Mesothelial cell of epicardium (in vitro differentiated cells): Measurements from ENCODE around the gene MESP2. TPM values are rescaled to one million over a fixed set of nuclear protein-coding genes. Genes with fewer than 3 reads are reported as not detected.
A peak's percentile ranks its signal among the peaks of the same experiment; 100 is the strongest.

Source experiments
- DNase-seq, 2 experiments: peaks; one replicate each; pipeline ENCODE4 v3.0.0; 2021; ENCODE audit warnings: low spot score in 2 of 2; ENCODE audit not compliant: unreplicated experiment in 2 of 2
- H3K27ac Mint-ChIP-seq: 2 replicates; pipeline ENCODE4 v1.8.0; 2021; ENCODE audit warnings: mixed read lengths
- H3K27me3 Mint-ChIP-seq: 2 replicates; pipeline ENCODE4 v1.8.0; 2021; ENCODE audit warnings: low read depth, mixed read lengths
- H3K36me3 Mint-ChIP-seq: 2 replicates; pipeline ENCODE4 v1.8.0; 2021; ENCODE audit warnings: mixed read lengths
- H3K4me1 Mint-ChIP-seq: 2 replicates; pipeline ENCODE4 v1.8.0; 2021; ENCODE audit warnings: mixed read lengths
- H3K4me3 Mint-ChIP-seq: 2 replicates; pipeline ENCODE4 v1.8.0; 2021; ENCODE audit warnings: mild to moderate bottlenecking, moderate library complexity, mixed read lengths
- H3K9me3 Mint-ChIP-seq: 2 replicates; pipeline ENCODE4 v1.8.0; 2021; ENCODE audit warnings: mixed read lengths
- CTCF ChIP-seq: fragments of 200-600 bp; sonication (generic); IDR thresholded peaks from one replicate; pipeline ENCODE4 v1.5.0; 2021; ENCODE audit warnings: antibody characterized with exemption; ENCODE audit not compliant: unreplicated experiment
- total RNA-seq: library from RNA; stranded (reverse); gene quantifications from 3 replicates; pipeline ENCODE4 v1.2.1, GENCODE V29; 2021

The MESP2 gene
- 0.29 TPM in 1 of 3 replicates, not detected in the others for total RNA-seq

- H3K36me3 Mint-ChIP-seq, result no peaks in the 10 kb centered on the region
- no peaks in the 10 kb centered on the region for H3K27me3 Mint-ChIP-seq
- DNase-seq, result peak; percentile 77 to 85
- H3K27ac Mint-ChIP-seq, result no peak within 1 kb of the TSS
- TF ChIP-seq CTCF, result peak; percentile 11
- H3K4me1 Mint-ChIP-seq, result peaks cover 5% of the 10 kb centered on the region
- H3K4me3 Mint-ChIP-seq, result peak within 1 kb of the TSS; percentile 51
- H3K9me3 Mint-ChIP-seq, result no peaks in the 10 kb centered on the region
These were observed at the start of gene MESP2 for GRCh38 chr15:89776274-89777072. Gene MESP2 (plus strand): TSS chr15:89776332. CDS start chr15:89776358, 26 bp downstream.

GRCh38 chr15:89728254-89728653, 47.9 kb upstream of the MESP2 start:
- TF ChIP-seq CTCF, result no peak
- Mint-ChIP-seq H3K9me3 (peaks cover 5% of the 10 kb centered on the region), H3K27me3 (peaks cover 27% of the 10 kb centered on the region), H3K27ac (no peak overlapping the region), H3K4me1 (no peaks in the 10 kb centered on the region), H3K4me3 (no peak overlapping the region), H3K36me3 (no peaks in the 10 kb centered on the region)
- DNase-seq, result no peak

- Mint-ChIP-seq H3K4me1 (no peaks in the 10 kb centered on the region), H3K9me3 (no peaks in the 10 kb centered on the region), H3K27me3 (peaks cover 52% of the 10 kb centered on the region), H3K36me3 (no peaks in the 10 kb centered on the region), H3K4me3 (no peak overlapping the region), H3K27ac (no peak overlapping the region)
- no peak for DNase-seq
- no peak for TF ChIP-seq CTCF
These were observed 44.9 kb upstream of the MESP2 start for GRCh38 chr15:89731275-89731674.

- Mint-ChIP-seq H3K4me3 (no peak overlapping the region), H3K9me3 (no peaks in the 10 kb centered on the region), H3K4me1 (peaks cover 3% of the 10 kb centered on the region), H3K27ac (no peak overlapping the region), H3K36me3 (no peaks in the 10 kb centered on the region), H3K27me3 (peaks cover 51% of the 10 kb centered on the region)
- DNase-seq, result no peak
- TF ChIP-seq CTCF, result no peak
These were observed 43.5 kb upstream of the MESP2 start for GRCh38 chr15:89732451-89733172.

GRCh38 chr15:89735773-89736172, 40.4 kb upstream of the MESP2 start:
- DNase-seq, result no peak
- Mint-ChIP-seq H3K27me3 (peaks cover 48% of the 10 kb centered on the region), H3K4me1 (peaks cover 4% of the 10 kb centered on the region), H3K36me3 (no peaks in the 10 kb centered on the region), H3K27ac (no peak overlapping the region), H3K4me3 (no peak overlapping the region), H3K9me3 (no peaks in the 10 kb centered on the region)
- TF ChIP-seq CTCF, result no peak
